Measurements from ENCODE around the gene ATP8A2.

ATP8A2 gene

DNA sequence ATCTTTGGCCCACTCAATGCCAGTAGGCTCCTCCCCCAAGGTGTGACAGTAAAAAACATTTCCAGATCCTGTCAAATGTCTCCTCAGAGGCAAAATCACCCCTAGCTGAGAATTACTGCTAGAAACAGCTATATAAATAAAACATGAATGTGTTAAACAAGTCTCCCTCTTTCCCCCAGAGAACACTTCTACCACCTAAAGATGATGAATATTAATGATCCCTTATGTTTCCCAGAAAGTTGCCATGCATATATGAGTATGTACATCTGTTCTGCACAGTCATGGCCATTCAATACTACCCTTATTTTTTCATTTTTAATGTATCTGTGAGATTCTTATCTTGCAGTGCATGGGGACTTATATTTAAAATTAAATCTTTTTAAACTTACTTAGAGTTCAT lies 450.0 kb downstream of the ATP8A2 start:
- TF ChIP-seq, protein P1, sequence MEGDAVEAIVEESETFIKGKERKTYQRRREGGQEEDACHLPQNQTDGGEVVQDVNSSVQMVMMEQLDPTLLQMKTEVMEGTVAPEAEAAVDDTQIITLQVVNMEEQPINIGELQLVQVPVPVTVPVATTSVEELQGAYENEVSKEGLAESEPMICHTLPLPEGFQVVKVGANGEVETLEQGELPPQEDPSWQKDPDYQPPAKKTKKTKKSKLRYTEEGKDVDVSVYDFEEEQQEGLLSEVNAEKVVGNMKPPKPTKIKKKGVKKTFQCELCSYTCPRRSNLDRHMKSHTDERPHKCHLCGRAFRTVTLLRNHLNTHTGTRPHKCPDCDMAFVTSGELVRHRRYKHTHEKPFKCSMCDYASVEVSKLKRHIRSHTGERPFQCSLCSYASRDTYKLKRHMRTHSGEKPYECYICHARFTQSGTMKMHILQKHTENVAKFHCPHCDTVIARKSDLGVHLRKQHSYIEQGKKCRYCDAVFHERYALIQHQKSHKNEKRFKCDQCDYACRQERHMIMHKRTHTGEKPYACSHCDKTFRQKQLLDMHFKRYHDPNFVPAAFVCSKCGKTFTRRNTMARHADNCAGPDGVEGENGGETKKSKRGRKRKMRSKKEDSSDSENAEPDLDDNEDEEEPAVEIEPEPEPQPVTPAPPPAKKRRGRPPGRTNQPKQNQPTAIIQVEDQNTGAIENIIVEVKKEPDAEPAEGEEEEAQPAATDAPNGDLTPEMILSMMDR (IDR thresholded peaks at IDR 0.05) = no peak

DNA sequence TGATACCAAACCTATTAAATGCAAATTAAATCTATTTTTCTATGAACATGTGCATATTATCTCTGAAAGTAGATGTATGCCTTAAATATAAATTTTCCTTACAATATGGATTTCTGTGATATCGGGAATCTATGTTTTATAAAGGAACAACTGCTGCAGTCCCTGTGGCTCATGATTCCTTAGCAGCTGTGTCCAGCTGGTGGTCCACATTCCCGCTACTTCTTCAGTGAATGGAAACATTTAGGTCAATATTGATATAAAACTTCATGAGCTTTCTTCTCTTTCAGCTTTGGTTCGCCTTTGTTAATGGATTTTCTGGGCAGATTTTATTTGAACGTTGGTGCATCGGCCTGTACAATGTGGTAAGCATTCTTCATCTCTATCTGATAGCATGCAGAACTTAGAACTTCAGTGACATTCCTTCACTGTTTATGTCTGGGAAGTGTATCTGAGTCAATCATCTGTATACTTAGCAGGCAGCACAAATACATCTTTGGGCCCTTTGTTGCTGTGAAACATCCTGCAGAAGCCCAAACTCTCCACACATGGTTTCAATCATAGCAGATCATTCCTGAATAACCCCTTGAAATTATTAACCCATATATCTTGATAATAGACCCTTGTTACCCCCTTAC lies 456.2 kb downstream of the ATP8A2 start:
- TF ChIP-seq, protein P1 (IDR thresholded peaks at IDR 0.05) = no peak

DNA sequence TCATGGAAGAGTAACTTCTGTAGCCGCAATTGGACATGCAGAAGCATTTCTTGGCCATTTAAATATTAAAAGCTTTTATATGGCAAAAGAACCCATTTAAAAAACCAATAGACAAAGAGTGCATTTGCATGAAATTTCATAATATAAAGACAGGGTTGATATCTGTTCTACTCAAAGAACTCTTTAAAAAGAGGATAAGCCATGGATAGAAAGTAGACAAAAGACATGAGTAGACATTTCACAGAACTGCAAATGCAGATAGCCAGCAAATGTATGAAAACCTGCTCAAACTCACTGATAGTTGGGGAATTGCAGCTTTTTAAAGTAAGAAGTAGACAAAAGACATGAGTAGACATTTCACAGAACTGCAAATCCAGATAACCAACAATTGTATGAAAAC lies 462.0 kb downstream of the ATP8A2 start:
- TF ChIP-seq, protein P1 (IDR thresholded peaks at IDR 0.05) = no peak

DNA sequence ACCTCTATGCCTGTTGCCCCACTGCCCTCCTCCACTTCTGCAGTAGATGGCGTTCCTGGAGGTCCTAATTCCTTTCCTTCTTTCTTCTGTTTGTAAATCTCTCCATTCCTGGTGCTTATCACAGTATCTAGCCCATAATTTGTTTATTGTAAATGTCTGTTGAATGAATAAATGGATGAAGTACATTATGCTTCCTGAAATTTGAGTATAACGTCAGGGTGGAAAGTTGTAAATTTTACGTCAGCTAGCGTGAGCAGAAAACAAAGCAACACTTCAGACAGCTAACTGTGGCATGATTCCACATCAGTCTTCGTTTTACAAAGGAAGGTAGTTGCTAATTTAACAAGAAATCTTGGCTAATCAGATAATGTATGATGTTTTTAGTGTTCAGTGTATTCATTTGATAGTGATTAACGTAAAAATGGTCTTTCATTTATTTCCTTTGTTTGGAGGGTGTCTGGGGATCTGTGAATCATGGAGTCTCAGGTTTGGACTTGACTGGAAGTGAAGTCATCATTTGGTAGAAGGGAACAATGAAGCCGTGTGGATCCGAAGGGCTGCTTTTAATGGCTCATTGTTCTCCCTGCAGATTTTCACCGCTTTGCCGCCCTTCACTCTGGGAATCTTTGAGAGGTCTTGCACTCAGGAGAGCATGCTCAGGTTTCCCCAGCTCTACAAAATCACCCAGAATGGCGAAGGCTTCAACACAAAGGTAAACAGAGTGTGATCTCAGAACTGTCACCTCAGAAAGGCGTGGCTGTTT lies 465.0 kb downstream of the ATP8A2 start:
- TF ChIP-seq, protein P1 (IDR thresholded peaks at IDR 0.05) = no peak

DNA sequence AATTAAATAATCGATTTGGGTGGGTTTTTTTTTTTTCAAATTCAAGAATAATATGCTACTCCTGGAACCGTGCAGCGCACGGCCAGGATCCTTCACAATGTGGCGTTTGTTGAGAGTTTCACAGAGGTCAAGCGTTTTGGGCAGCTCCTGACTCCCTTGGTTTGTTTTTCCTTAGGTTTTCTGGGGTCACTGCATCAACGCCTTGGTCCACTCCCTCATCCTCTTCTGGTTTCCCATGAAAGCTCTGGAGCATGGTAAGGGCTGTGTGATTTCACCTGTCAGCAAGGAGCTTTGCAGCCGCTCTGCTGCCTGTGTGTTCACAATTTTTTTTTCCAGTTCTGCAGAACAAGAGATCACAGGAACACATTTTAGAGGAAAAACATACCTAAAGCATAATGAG lies 467.6 kb downstream of the ATP8A2 start:
- TF ChIP-seq, protein P1 (IDR thresholded peaks at IDR 0.05) = no peak

DNA sequence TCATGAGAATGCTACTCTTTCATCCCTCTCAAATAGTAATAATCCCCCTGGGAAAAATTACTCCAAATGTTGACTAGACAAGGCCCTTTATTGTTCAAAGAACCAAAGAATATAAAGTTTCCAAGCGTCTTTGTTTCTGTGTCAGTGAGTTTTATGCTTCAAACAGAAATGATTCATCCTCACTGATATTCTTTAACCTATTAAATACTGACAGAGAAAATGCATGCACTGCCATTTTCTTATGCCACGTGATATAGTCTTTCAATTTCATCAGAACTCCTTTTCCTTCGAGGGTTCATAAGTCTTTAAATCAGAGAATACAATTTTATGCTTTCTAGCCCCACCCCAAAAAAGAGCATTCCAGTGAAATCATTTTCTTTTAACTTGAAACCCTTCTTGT lies 468.5 kb downstream of the ATP8A2 start:
- TF ChIP-seq, protein P1 (IDR thresholded peaks at IDR 0.05) = no peak

DNA sequence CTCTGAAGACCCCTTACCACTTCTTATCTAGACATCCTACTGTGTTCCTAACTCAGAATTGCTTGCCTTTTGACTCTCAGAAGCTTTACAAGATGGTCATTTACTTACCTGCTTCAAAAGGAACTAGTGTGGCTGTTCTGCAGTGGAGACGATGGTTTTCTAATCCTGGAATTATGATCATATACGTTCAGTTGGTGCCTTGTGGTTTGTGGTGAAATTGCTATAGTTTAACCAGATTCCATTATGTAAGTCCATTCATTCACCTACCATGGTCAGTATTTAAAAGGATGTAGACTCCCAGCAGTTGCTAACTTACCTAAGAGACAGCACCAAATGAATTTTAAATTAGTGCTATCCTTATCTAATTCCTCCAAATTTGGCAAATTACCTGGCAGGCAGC lies 469.2 kb downstream of the ATP8A2 start:
- TF ChIP-seq, protein P1 (IDR thresholded peaks at IDR 0.05) = no peak

Data from LNCAP (cell line).